Mucosa of descending colon (tissue), 3 donors: ENCODE data around the gene KCNK16. TPM values are rescaled to one million over a fixed set of nuclear protein-coding genes. Genes with fewer than 3 reads are reported as not detected.
A peak's percentile ranks its signal among the peaks of the same experiment; 100 is the strongest.

Source experiments
- ATAC-seq: fragments of 200-7000 bp; cut with Tn5 transposase; one replicate; pipeline ENCODE4 v1.9.1; 2020; ENCODE audit warnings: mild to moderate bottlenecking, moderate library complexity
- DNase-seq, 3 donors: peaks; one replicate each; pipeline ENCODE4 v3.0.0-alpha.2; 2020
- H3K36me3 ChIP-seq: fragments of 200-600 bp; one replicate; pipeline ENCODE4 v1.8.0; 2021; ENCODE audit warnings: low read depth, mild to moderate bottlenecking
- H3K4me1 ChIP-seq: fragments of 200-600 bp; one replicate; pipeline ENCODE4 v1.8.0; 2021; ENCODE audit warnings: low read depth, mild to moderate bottlenecking
- H3K4me3 ChIP-seq: fragments of 200-600 bp; one replicate; pipeline ENCODE4 v1.8.0; 2021; ENCODE audit warnings: mild to moderate bottlenecking
- H3K9me3 ChIP-seq: fragments of 200-600 bp; one replicate; pipeline ENCODE4 v1.8.0; 2021; ENCODE audit warnings: mild to moderate bottlenecking
- intact Hi-C, 2 donors: fragments of 100-400 bp; cut with DNase I in 1 of 2; cut with micrococcal nuclease in 1 of 2; formaldehyde crosslinking; loops; one replicate each; pipeline versions ENCODE4 v1.11.0 to v1.11.1; 2022; cut with DNase I, micrococcal nuclease
- total RNA-seq, 3 donors: library from RNA; stranded (reverse); fragmentation: NEBNext Ultra II Directional in 2 of 3; extraction: Animal tissue kit (Norgen Biotek cat#: 25700) in 2 of 3; gene quantifications; one replicate each; pipeline versions ENCODE4 v1.2.1 to v1.2.4, GENCODE V29; 2021 to 2023
- TF ChIP-seq, protein P1 (sequence below): fragments of 200-600 bp; IDR thresholded peaks from one replicate; pipeline ENCODE4 v1.8.0; 2022; ENCODE audit warnings: antibody characterized with exemption, mild to moderate bottlenecking
- donor health status: DM: no; HTN: no; CAD: no; lungs with moderate emphysema.
- donor health status: DM: no; HTN: no; CAD: no.
- donor health status: DM: no; HTN: yes; CAD: no.

KCNK16 gene
- total RNA-seq, 3 donors from 2014 or later: not detected

DNA sequence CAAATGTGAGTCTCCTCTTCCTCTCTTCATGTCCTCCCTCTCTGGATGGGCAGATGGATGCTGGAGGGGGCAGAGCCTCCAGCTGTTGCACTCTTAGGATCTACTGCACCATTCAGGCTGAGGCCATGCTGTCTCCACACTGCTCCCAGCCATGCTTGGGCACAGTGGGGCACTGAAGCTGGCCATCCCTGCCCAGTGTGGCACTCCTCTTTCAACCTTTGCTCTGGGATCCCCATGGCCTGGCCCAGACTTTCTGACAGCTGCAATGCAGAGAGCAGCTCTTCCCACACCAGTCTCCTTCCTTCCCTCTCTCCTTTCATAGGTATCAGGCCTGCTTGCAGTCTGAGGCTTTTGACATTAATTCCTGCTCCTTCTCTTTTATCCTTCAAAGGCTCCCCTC lies 17.6 kb downstream of the KCNK16 start:
- no peaks in the 10 kb centered on the region for H3K36me3 ChIP-seq
- TF ChIP-seq, protein P1, sequence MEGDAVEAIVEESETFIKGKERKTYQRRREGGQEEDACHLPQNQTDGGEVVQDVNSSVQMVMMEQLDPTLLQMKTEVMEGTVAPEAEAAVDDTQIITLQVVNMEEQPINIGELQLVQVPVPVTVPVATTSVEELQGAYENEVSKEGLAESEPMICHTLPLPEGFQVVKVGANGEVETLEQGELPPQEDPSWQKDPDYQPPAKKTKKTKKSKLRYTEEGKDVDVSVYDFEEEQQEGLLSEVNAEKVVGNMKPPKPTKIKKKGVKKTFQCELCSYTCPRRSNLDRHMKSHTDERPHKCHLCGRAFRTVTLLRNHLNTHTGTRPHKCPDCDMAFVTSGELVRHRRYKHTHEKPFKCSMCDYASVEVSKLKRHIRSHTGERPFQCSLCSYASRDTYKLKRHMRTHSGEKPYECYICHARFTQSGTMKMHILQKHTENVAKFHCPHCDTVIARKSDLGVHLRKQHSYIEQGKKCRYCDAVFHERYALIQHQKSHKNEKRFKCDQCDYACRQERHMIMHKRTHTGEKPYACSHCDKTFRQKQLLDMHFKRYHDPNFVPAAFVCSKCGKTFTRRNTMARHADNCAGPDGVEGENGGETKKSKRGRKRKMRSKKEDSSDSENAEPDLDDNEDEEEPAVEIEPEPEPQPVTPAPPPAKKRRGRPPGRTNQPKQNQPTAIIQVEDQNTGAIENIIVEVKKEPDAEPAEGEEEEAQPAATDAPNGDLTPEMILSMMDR: no peak
- H3K9me3 ChIP-seq: no peaks in the 10 kb centered on the region
- no peak overlapping the region for H3K4me3 ChIP-seq
- no peak for DNase-seq
- H3K4me1 ChIP-seq: no peaks in the 10 kb centered on the region
- ATAC-seq: peak; percentile 37
- intact Hi-C loops: loop anchor here in 1 of 2 donors (5.0 to 10.0 kb wide), 3 partner anchors 138 to 430 kb away; no protein-coding TSS in a partner anchor

DNA sequence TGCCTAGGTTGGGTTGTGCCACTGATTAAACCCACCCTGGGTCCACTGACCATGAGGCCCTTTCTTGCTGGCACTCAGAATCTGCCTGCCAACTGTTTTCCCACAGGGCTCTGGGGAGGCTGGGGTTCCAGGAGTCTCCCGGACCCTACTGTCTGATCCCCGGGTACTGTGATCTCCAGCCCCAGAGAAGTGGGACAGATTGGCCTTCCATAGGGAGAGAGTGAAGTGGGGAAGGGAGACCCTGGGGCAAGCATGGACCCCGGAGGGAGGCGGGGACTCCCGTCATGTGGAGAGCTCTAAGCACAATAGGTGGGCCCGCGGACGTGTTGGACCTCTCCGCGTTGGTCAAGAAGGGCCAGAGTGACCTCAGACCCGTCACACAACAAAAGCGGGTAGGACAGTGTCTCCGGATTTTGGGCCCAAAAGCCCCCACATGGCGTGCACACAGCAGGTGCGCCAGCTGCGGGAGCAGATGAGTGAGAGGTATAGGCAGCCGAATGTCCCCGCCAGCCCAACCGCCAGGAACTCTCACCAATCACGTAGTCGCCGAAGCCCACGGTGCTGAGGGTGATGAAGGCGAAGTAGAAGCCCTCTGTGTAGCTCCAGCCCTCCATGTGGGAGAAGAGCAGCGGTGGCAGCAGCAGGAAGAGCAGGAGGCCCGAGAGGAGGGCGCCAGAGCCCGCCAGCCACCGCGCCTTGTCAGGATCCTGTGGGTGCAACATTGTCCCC lies 18.9 kb downstream of the KCNK16 start:
- TF ChIP-seq, protein P1: no peak
- Histone ChIP-seq H3K4me3 (no peak overlapping the region), H3K36me3 (no peaks in the 10 kb centered on the region), H3K4me1 (no peaks in the 10 kb centered on the region), H3K9me3 (no peaks in the 10 kb centered on the region)
- intact Hi-C loops: loop anchor here (2.0 to 10.0 kb wide), 4 partner anchors 75 to 429 kb away; partner anchors contain the start of gene KCNK5 (in 1 of the 2)
- ATAC-seq (no peak), DNase-seq (peak in 1 of 3 donors; percentile 39)

DNA sequence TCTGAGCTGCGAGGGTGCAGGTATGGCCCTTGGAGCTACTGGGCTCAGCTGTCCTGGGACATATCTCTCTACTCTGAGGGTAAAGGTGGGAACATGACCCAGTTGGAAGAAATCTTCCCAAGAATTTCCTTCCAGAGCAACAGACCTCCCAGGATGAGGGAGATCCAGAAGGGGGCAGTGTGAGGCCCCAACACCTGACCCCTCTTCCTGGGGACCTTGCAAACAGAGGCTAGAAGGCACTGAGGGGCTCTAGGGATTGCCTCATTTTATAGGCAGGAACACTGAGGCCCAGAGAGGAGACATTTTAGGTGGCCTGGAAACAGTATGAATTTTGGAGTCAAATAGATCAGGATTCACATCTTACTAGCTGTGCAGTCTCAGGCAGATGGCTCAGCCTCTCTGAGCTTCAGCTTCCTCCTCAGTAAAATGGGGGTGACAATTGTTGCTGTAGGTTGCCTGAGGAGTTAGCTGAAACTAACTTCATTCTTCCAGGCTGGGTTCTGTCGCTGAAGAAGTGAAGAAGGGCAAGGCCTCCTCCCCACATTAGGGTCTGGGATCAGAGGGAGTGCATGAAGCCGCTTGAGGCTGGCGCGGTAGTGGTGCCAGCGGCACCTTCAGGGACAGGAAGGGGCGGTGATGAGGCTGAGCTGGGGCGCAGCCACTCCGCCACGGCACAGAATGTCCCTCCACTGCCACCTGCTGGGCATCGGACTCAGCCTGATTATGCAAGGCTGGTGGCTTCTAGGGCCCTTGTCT lies 19.7 kb downstream of the KCNK16 start:
- no peaks in the 10 kb centered on the region for H3K4me1 ChIP-seq
- H3K4me3 ChIP-seq: no peak overlapping the region
- TF ChIP-seq, protein P1: peak; percentile 82
- H3K36me3 ChIP-seq: no peaks in the 10 kb centered on the region
- DNase-seq (peak; percentile 85 to 98 (median 94)), ATAC-seq (peak; percentile 97)
- intact Hi-C loops: loop anchor here (2.0 to 10.0 kb wide), 4 partner anchors 74 to 428 kb away; partner anchors contain the start of gene KCNK5 (in 1 of the 2)
- H3K9me3 ChIP-seq: no peaks in the 10 kb centered on the region

DNA sequence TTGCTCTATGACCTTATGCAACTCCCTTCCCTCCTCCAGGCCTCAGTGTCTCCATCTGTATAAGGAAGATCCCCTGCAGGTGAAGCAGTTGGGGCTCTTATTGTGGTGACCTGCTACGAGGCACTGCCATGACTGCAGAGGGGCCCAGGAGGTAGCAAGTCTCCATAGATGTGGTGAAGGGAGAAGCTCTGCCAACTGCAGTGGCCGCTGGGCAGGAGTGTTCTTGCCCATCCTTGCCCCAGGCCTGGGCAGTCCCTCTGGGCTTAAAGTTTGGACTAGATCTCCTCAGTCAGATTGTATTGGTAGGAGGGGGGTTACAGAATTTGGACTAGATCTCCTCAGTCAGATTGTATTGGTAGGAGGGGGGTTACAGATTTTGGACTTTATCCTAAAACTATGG lies 20.5 kb downstream of the KCNK16 start:
- intact Hi-C loops: loop anchor here (2.0 to 10.0 kb wide), 4 partner anchors 73 to 427 kb away; partner anchors contain the start of gene KCNK5 (in 1 of the 2)
- no peaks in the 10 kb centered on the region for H3K4me1 ChIP-seq
- TF ChIP-seq, protein P1: no peak
- H3K9me3 ChIP-seq: no peaks in the 10 kb centered on the region
- DNase-seq: no peak
- H3K36me3 ChIP-seq: no peaks in the 10 kb centered on the region
- ATAC-seq: no peak
- H3K4me3 ChIP-seq: no peak overlapping the region

DNA sequence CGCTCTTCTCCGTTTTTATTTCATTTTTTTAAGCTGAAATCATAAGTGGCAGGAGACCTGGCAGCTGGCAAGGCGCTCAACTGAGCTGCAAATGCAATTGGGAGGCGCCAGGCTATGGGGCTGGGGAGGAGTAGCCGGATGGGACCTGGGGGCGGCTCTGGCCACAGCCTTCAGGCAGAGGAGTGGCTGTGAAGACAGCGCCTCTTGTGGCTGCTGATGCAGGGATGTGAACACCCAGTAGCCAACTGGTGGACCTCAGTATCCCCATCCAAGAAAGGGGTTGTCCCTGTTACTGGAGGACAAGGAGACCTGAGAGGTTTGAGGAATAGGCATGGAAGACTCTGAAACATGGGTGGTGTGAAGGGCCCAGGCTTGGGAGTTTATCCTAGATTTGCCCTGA lies 20.9 kb downstream of the KCNK16 start:
- DNase-seq (no peak), ATAC-seq (peak; percentile 16)
- Histone ChIP-seq H3K9me3 (no peaks in the 10 kb centered on the region), H3K4me3 (no peak overlapping the region), H3K4me1 (no peaks in the 10 kb centered on the region), H3K36me3 (no peaks in the 10 kb centered on the region)
- intact Hi-C loops: loop anchor here (2.0 to 10.0 kb wide), 4 partner anchors 73 to 427 kb away; partner anchors contain the start of gene KCNK5 (in 1 of the 2)
- TF ChIP-seq, protein P1: no peak
